Stomach (tissue), 4 donors: ENCODE data around the gene HACL1.

Source experiments
- EP300 ChIP-seq: sonication (generic); formaldehyde crosslinking; IDR thresholded peaks from one replicate; pipeline ENCODE4 v1.6.1; 2017; ENCODE audit warnings: antibody characterized with exemption
- POLR2A ChIP-seq, 4 donors: fragments of 450-650 bp; IDR thresholded peaks; one replicate each; pipeline ENCODE4 v1.6.1; 2016; ENCODE audit warnings: antibody characterized with exemption in 4 of 4, control low read depth in 2 of 4, mild to moderate bottlenecking in 1 of 4, moderate library complexity in 1 of 4
- POLR2AphosphoS5 ChIP-seq, 3 donors: sonication (generic); formaldehyde crosslinking; IDR thresholded peaks; one replicate each; pipeline ENCODE4 v1.6.1; 2016; ENCODE audit warnings: antibody characterized with exemption in 3 of 3
- TF ChIP-seq, protein P1 (sequence below), 7 experiments: fragments of 450-650 bp in 4 of 7; fragments of 200-600 bp in 3 of 7; sonication (generic) in 3 of 7; IDR thresholded peaks; one replicate each; pipeline ENCODE4 v1.5.1; 2016 to 2019; ENCODE audit warnings: antibody characterized with exemption in 7 of 7, control low read depth in 2 of 7, mild to moderate bottlenecking in 1 of 7

GRCh38 chr3:15585111-15585845 lies 16.1 kb downstream of the HACL1 start:
- TF ChIP-seq, protein P1, sequence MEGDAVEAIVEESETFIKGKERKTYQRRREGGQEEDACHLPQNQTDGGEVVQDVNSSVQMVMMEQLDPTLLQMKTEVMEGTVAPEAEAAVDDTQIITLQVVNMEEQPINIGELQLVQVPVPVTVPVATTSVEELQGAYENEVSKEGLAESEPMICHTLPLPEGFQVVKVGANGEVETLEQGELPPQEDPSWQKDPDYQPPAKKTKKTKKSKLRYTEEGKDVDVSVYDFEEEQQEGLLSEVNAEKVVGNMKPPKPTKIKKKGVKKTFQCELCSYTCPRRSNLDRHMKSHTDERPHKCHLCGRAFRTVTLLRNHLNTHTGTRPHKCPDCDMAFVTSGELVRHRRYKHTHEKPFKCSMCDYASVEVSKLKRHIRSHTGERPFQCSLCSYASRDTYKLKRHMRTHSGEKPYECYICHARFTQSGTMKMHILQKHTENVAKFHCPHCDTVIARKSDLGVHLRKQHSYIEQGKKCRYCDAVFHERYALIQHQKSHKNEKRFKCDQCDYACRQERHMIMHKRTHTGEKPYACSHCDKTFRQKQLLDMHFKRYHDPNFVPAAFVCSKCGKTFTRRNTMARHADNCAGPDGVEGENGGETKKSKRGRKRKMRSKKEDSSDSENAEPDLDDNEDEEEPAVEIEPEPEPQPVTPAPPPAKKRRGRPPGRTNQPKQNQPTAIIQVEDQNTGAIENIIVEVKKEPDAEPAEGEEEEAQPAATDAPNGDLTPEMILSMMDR (IDR thresholded peaks at IDR 0.05): no peak
- TF ChIP-seq POLR2A (IDR thresholded peaks at IDR 0.05) (no peak), POLR2AphosphoS5 (IDR thresholded peaks at IDR 0.05) (no peak), EP300 (no peak)
